Right renal cortex interstitium (tissue), 3 donors: Measurements from ENCODE around the gene MAST2. TPM values are rescaled to one million over a fixed set of nuclear protein-coding genes. Genes with fewer than 3 reads are reported as not detected.

ENCODE experiments used
- DNase-seq, 3 donors: peaks; one replicate each; pipeline ENCODE4 v3.0.0-alpha.2; 2013; ENCODE audit warnings: low read depth in 3 of 3, low spot score in 2 of 3
- polyA plus RNA-seq, 3 donors: library from polyadenylated mRNA; unstranded; fragments of 120-200 nt; gene quantifications; one replicate each; pipeline ENCODE4 v1.2.1, GENCODE V29; 2013; ENCODE audit not compliant: insufficient read length in 3 of 3

Gene MAST2
- polyA plus RNA-seq, 3 donors: 25.4 to 31.4 (median 28.9) TPM

DNA sequence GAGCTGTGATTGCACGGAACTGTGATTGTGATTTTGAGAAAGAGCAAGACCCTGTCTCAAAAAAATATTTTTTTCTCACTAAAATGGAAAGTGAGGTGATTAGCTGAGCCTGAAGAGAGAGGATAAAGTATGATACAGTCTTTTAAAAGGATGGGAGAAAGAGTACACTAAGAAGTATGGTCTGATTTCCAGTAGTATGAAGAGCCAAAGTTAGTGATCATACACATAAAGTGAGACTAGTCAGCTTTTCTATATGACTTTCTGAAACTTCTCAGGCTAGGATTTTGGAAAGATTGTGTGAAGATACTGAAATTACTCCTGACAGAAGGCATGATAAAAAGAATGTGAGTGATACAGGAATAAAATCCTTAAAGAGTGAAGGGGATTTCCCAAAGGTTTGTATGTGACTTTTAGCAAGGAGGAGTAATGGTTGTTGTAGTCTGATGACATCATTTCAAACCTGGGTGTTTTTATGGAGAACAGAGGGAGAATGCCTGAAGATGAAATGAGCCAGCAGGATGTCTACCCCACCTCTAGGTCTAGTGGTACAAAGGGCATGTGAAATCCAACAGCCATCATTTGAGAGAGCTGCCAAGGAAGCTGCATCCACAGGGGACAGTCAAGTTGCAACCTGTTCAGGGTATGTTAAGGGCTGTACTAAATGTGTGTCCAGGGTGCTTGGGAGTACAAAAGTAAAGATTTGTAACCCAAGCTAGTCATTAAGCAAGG, 171.3 kb downstream of the MAST2 start:
- no peak for DNase-seq

DNA sequence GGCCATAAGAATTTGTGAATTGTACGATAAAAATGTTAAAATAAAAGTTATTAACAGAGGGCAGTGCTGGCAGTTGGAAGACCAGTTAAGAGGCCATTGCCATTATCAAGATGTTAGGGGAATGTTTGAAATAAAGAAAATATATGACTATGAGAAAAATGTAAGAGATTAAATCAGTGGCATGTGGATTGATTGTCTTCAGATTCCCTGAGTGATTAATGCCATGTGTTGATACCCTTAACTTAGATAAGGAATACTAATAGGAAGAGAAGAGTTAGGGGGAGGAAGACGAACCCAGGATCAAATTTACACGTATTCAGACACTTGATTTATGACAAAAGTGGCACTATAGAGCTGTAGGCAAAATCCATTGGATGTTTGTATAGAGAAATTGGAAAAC, 173.2 kb downstream of the MAST2 start:
- no peak for DNase-seq

DNA sequence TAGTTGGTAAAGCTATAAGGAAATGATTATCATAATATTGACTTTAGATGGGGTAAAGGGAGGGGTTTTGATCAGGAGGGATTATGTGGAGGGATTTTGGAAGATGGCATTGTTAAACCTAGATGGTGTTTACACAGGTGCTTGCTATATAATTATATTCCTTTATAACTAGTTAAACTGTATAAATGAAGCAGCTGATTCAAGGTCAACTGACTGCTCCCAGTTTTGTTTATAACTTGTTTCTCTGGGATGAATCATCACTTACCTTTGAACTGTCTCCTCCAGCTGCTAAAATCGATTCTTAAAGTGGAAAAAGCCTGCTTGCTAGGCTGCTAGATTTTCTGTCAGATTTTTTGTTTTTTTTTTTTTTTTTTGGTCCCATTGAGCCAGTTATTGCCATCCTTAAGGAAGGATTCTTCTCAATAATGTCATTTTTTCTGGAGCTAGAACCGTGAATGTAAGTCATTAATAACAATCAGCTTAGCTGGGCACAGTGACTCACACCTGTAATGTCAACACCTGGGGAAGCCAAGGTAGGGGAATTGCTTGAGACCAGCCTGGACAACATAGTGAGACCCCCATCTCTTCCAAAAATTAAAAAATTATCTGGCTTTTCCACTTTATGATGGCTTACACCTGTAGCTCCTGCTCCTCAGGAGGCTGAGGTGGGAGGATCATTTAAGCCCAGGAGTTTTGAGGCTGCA, 175.8 kb downstream of the MAST2 start:
- DNase-seq: no peak

DNA sequence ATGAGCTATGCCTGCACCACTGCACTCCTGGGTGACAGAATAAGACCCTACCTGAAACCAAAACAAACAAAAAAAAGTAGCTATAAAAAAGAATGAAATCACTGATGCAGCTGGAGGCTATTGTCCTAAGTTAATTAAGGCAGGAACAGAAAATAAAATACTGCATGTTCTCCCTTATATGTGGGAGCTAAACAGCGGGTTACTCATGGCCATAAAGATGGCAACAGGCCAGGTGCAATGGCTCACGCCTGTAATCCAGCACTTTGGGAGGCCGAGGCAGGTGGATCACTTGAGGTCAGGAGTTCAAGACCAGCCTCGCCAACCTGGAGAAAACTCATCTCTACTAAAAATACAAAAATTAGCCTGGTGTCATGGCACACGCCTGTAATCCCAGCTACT, 176.4 kb downstream of the MAST2 start:
- no peak for DNase-seq

DNA sequence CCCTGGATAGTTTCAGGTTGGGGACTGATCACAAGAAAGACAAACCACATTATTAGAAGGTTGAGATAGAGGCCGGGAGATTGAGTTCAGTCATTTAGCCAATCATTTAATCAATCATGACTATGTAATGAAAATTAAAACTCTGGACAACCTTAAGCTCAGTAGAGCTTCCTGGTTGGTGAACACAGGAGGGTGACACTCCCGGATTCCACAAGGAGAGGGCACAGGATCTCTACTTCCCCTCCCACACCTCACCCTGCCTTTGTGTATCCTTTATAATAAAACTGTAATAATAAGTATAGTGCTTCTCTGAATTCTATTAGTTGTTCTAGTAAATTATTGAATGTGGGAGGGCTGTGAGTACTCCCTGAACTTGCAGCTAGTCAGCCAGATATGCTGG, 178.9 kb downstream of the MAST2 start:
- DNase-seq: no peak

DNA sequence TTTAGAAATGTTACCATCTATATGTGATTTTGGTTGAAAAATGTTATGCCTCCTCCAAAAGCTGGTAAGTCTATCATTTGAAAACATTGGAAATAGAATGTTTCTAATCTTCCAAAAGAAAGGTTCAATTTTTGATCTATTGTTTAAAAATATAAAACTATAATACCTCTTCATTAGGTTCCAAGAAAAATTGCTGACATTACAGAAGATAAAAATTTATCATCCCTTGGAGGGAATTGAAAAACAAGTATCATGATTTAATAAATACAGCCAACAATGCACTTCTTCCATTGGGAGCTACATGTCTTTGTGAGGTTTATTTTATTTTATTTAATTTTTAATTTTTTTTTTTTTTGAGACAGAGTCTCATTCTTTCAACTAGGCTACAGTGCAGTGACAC, 180.6 kb downstream of the MAST2 start:
- no peak for DNase-seq

DNA sequence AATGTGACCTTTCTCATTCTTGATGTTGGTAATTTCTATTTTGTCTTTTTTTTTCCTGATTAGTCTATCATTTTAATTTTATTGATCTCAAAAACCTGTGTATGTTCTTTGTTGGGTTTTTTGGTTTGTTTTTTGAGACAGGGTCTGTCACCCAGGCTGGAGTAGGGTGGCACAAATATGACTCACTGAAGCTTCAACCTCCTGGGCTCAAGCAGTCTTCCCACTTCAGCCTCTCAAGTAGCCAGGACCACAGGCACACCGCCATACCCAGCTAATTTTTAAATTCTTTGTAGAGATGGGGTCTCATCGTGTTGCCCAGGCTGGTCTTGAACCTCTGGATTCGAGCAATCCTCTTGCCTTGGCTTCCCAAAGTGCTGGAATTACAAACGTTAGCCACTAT, 183.8 kb downstream of the MAST2 start:
- no peak for DNase-seq

DNA sequence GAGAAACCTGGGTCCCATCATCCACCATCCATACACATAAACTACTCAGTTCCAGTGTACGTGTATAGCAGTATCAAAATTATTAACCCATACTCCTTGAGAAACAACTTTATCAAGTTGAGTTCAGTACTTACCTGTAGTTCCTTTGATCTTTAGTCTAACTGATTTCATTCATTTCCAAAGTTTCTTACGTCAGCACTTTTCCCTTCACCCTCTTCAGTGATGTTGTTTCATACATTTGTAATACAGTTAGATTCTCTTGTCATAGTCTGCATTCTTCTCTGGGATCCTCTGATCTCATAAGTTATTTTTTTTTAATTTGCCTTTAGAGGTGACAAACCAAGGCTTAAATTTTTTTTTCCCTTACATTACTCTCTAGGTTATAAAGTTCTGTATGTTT, 185.8 kb downstream of the MAST2 start:
- no peak for DNase-seq

DNA sequence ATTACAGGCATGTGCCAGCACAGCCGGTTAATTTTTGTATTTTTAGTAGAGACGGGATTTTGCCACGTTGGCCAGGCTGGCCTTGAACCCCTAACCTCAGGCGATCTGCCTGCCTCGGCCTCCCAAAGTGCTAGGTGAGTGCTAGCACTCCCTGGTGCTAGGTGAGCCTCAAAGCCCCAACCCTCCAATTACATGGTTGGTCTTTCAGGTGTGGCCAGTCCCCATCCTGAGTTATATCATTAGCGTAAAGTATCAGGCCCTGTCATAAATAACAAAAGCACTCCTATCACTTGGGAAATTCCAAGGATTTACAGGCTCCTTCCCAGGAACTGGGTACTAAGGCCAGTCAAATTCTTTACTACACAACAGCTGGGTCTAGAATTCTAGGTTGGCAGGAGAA, 191.0 kb downstream of the MAST2 start:
- no peak for DNase-seq

DNA sequence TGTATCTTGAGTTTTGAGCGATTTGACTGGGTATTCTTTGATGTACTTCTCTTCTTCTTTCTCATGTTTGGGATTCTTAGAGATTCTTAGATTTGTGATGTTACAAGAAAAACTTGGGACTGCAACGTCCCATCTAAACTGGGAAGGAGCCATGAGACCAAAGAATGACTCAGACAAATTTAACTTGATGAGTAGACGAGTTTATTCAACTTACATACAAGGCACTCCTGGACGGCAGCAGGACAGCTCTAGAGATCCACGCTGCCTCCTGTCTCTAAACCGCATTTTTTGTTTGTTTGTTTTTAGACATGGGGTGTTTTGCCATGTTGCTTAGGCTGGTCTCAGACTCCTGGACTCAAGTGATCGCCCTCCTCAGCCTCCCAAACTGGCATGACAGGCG, 191.9 kb downstream of the MAST2 start:
- DNase-seq: no peak

DNA sequence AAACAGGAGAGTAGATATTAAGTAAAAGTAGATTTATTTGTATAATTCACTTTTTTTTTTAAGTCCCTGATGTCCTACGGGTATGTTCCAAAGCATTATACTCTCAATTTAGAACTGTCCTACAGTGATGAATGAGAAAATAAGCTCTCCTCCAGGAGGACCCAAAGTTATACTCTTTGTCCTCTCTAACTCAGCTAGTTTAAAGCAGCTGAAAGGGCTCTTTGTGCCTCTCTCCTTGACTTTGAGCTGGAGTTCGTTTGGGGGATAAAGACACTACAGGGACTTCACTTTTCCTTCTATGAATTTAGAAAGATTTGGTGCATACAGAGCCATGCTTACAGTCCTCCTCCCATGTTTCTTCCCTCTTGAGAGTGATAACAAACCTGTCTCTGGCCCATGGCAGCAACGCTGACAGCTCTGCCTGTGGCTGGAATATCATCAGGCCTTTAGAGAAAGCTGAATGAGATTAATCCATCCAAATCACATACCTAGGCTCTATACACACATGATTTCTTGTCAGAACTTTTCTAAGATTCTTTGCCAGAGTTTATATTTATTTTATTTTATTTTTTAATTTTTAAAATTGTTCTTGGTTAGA, 194.7 kb downstream of the MAST2 start:
- no peak for DNase-seq

DNA sequence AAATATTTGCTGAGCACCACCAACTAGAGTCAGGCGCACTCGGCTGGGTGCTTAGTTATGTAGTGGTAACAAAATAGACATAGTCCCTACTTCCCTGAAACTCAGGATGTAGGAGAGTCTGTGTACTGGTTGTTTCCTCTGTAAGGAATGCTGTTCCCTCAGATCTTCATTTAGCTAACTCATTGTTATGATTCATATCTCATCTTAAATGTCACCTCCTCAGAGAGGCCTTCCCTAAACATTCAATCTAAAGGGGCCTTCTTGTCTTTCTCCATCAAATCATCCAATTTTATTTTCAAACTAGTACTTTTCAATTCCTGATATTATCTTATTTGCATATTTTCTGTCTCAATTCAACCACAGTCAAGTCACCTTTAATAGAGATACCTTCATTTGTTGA, 196.1 kb downstream of the MAST2 start:
- no peak for DNase-seq

DNA sequence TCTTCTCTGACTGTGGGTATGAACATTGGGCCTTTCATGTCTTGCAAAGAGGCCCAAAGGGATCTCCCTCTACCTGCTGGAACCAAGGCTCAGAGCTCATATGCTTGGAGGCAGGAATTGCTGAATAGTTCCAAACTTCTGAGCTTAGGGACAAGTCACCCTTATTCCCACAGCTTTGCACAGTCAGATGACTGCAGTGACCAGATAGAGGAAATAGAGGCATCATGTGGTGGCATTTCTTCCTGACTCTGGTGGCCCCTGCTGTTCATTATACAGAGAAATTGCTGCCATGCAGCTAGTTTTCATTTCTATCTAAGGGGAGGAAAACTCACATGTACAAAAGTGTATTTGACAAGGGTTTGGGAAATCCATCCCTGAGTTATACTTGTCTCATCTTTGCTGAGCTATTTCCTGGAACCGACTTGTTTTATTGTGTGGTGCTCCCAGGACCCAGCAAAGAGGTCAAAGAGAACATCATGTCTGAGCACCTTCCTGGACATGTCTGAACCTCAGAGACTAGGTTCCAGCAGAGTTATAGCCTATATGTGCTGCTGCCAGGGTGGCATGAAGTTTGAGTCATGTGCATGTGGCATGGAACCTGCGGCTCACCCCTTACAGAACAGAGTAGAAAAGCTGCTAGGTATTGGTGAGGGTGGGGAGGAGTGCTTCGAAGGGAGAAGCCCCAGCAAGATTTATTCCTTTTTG, 197.8 kb downstream of the MAST2 start:
- DNase-seq: no peak

DNA sequence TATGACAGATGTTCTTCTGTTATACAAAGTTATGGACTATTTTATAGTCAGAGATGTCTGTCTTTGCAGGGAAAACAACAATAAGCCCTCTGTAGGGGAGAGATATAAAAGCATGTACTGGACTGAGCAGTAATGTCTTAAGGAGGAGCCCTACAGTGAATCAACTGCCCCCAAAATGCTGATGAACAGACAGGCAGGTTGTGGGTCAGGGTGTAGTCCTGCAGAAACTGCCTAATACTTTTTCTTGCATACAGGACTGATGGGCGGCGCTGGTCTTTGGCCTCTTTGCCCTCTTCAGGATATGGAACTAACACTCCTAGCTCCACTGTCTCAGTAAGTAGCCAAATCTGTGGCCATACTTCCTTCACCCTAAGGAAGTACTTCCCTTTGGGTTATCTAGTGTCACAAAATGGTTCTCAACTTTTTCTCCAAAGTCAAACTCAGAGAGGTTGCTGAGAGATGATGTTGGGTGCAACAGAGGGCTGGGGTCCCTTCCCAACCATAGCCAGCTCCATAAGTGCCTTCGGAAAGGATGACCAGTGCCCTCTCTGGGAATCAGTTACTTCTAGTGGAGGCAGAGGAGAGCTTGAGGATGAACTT, 199.2 kb downstream of the MAST2 start:
- DNase-seq: no peak

DNA sequence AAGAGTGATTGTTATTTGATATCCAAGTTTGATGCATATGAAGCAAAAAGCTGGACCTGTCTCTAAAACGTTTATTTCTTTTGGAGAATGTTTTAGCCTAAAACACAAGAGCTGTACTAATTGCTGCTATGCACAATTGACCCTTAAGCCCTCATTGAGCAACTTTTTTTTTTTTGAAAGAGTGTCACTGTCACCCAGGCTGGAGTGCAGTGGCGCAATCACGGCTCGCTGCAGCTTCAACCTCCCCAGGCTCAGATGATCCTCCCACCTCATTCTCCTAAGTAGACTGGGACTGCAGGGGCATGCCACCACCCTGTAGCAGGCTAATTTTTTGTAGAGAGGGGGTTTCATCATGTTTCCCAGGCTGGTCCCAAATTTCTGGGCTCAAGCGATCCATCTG, 199.9 kb downstream of the MAST2 start:
- no peak for DNase-seq

DNA sequence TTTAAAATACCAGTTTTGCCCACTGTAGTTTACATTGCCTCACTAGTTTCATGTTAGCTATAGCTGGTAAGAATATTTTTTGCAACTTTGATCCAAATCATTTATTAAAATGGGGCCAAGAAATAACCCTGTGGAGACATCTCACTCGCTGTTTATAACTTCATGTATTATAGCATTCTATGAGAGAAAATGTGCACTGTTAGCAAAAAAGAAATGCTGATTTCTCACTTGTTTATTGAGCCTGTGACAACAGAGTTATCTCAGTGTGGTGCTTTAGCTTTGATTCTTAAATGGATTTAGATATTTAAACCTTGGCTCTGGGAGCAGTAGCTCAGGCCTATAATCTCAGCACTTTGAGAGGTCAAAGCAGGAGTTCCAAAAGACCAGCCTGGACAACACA, 201.1 kb downstream of the MAST2 start:
- DNase-seq: no peak

DNA sequence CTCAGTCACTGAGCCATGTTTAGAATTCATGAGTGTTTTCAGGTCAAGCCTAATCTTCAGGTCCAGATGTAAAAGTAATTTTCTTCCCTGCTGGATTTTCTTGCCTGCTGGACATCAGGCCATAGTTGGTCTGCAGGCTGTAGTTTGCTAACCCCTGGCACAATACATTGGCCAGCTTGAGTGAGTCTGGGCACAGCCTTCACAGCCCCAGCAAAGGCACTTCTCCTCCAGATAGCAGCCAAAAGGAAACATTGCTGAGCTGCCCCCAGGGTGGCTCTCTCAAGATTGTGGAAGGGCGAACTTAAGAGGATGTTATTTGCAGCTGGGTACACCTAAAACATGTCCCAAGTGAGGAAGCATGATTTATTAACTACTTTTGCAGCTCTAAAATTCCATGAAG, 202.2 kb downstream of the MAST2 start:
- no peak for DNase-seq

DNA sequence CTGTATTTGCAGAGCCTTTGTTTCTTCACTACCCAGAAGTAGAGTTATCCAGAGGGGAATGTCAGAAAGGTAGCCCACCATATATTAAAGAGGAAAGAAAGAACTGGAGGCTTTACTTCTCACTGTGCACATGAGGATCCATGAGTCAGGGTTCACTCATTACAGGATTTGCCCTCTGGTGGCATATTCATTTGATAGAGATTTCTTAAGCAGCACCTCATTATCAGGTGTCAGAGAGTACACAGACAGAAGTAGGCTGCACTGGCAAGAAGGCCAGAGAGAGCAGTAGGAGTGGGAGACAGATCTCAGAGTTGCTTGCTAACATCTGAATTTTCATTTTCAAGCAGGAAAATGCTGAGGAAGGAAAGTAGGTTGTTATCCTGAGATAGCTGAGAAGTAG, 205.2 kb downstream of the MAST2 start:
- no peak for DNase-seq

DNA sequence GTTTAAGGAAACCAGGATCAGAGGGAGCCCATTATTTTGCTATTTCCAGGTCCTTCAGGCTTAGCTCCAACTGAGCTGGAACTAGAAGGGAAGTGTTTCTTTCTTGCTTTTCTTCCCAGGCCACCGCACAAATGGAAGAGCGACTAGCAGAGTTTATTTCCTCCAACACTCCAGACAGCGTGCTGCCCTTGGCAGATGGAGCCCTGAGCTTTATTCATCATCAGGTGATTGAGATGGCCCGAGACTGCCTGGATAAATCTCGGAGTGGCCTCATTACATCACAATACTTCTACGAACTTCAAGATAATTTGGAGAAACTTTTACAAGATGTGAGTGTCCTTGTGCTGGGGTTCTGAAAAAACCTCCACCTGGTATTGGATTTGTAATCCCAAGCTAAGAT, 207.2 kb downstream of the MAST2 start:
- no peak for DNase-seq

DNA sequence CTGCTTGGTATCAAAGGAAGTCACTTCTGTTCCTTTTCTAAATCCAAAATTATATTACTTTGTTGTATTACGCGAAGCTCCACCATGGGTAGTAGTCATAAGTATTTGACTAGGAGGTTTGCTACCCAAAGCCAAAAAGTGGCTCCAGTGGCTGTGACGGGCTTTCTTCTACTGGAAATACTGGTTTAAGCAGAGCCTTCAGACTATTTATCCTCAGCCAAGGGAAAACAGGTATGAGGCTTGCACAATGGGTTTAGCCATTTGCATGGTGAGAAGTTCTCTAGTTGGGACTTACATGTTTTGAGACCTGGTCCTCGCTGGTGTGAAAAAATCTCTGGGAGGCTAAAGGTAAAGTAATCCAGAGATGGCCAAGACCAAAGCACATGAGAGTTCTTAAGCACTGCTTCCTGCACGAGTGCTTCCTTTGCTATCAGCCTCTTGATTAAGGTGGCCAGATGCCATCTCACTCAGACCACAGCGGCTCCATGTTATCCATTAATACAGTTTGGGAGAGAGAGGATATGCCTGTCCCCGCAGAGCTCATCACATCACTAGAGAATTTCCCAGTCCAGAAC, 207.8 kb downstream of the MAST2 start:
- DNase-seq: no peak

DNA sequence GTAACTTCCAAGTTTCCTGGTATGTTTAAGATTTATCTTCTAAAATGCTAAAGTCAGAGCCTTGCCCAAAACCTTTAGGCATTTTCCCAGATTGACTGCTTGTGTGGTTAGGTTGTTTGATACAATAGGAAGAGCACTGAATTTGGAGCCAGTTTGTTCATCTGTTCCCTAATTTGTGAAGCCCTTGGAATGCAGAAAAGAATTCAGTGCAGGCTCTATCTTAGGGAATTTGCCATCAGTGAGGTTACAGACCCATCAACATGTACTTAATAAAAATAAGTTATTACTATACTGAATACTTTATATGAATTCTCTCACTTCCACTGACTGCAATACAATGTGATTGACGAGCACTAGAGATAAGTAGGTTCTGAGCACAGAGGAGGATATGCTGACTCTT, 208.8 kb downstream of the MAST2 start:
- DNase-seq: no peak
